ENCODE data around the gene GPR61. TPM values are rescaled to one million over a fixed set of nuclear protein-coding genes. Genes with fewer than 3 reads are reported as not detected.

The GPR61 gene
- polyA plus RNA-seq, 3 donors from 2014 or later, result not detected

GRCh38 chr1:109548321-109549267, 8.9 kb downstream of the GPR61 start, which contains the start of gene GNAI3:
Gene GNAI3, plus strand, starts transcription at chr1:109548615. Its CDS starts 106 bp downstream, at chr1:109548721.
- Mint-ChIP-seq H3K9me3 (no peaks in the 10 kb centered on the region), H3K27ac (peak within 1 kb of the TSS; percentile 95 to 99 (median 98)), H3K4me3 (peak within 1 kb of the TSS; percentile 93 to 99 (median 99)), H3K36me3 (no peaks in the 10 kb centered on the region), H3K27me3 (ENCODE audit: low read depth in 3 of 3) (peaks cover 5 to 22% (median 13%) of the 10 kb centered on the region in 3 donors), H3K4me1 (peaks cover 55 to 71% of the 10 kb centered on the region in 2 donors)
- peak; percentile 96 for DNase-seq

GRCh38 chr1:109556563-109556962, 16.9 kb downstream of the GPR61 start:
- Mint-ChIP-seq H3K4me3 (no peak overlapping the region), H3K4me1 (peaks cover 73 to 91% of the 10 kb centered on the region in 2 donors), H3K27me3 (ENCODE audit: low read depth in 3 of 3) (peaks cover 2 to 3% (median 2%) of the 10 kb centered on the region in 3 donors), H3K9me3 (no peaks in the 10 kb centered on the region), H3K27ac (peak overlapping the region in 2 of 6 donors; percentile 5 to 36), H3K36me3 (no peaks in the 10 kb centered on the region)
- DNase-seq, result no peak

GRCh38 chr1:109557520-109557919, 17.8 kb downstream of the GPR61 start:
- H3K4me1 Mint-ChIP-seq, result peaks cover 73 to 98% of the 10 kb centered on the region in 2 donors
- H3K36me3 Mint-ChIP-seq, result no peaks in the 10 kb centered on the region
- no peak for DNase-seq
- no peaks in the 10 kb centered on the region for H3K9me3 Mint-ChIP-seq
- no peak overlapping the region for H3K4me3 Mint-ChIP-seq
- peak overlapping the region in 1 of 6 donors; percentile 31 for H3K27ac Mint-ChIP-seq
- peaks cover 2 to 3% (median 2%) of the 10 kb centered on the region in 3 donors for H3K27me3 Mint-ChIP-seq (ENCODE audit: low read depth in 3 of 3)

- Mint-ChIP-seq H3K36me3 (no peaks in the 10 kb centered on the region), H3K27me3 (ENCODE audit: low read depth in 3 of 3) (peaks cover 2 to 3% (median 2%) of the 10 kb centered on the region in 3 donors), H3K27ac (peak overlapping the region in 4 of 6 donors; percentile 9 to 31 (median 20)), H3K9me3 (no peaks in the 10 kb centered on the region), H3K4me1 (peaks cover 74 to 96% of the 10 kb centered on the region in 2 donors), H3K4me3 (no peak overlapping the region)
- no peak for DNase-seq
Measured at GRCh38 chr1:109559995-109560394, 20.3 kb downstream of the GPR61 start.

GRCh38 chr1:109564194-109564878, 24.7 kb downstream of the GPR61 start:
- no peaks in the 10 kb centered on the region for H3K9me3 Mint-ChIP-seq
- H3K4me3 Mint-ChIP-seq, result peak overlapping the region in 2 of 5 donors; percentile 19 to 25
- peaks cover 55 to 67% of the 10 kb centered on the region in 2 donors for H3K4me1 Mint-ChIP-seq
- H3K36me3 Mint-ChIP-seq, result no peaks in the 10 kb centered on the region
- no peaks in the 10 kb centered on the region for H3K27me3 Mint-ChIP-seq (ENCODE audit: low read depth in 3 of 3)
- DNase-seq, result no peak
- peak overlapping the region; percentile 12 to 64 (median 42) for H3K27ac Mint-ChIP-seq

GRCh38 chr1:109565241-109565640, 25.6 kb downstream of the GPR61 start:
- Mint-ChIP-seq H3K4me3 (no peak overlapping the region), H3K4me1 (peaks cover 49 to 58% of the 10 kb centered on the region in 2 donors), H3K27ac (no peak overlapping the region)

GRCh38 chr1:109566982-109567381, 27.3 kb downstream of the GPR61 start:
- H3K36me3 Mint-ChIP-seq, result no peaks in the 10 kb centered on the region
- DNase-seq, result no peak
- H3K27me3 Mint-ChIP-seq (ENCODE audit: low read depth in 3 of 3), result no peaks in the 10 kb centered on the region
- H3K4me1 Mint-ChIP-seq, result peaks cover 32 to 41% of the 10 kb centered on the region in 2 donors
- no peak overlapping the region for H3K4me3 Mint-ChIP-seq
- H3K27ac Mint-ChIP-seq, result peak overlapping the region in 1 of 6 donors; percentile 75
- no peaks in the 10 kb centered on the region for H3K9me3 Mint-ChIP-seq

More at GRCh38 chr1:109565241-109565640, 25.6 kb downstream of the GPR61 start:
- DNase-seq, result no peak
- Mint-ChIP-seq H3K9me3 (no peaks in the 10 kb centered on the region), H3K36me3 (no peaks in the 10 kb centered on the region), H3K27me3 (ENCODE audit: low read depth in 3 of 3) (no peaks in the 10 kb centered on the region)

- peaks cover 37 to 41% of the 10 kb centered on the region in 2 donors for H3K4me1 Mint-ChIP-seq
- H3K36me3 Mint-ChIP-seq, result no peaks in the 10 kb centered on the region
- H3K27me3 Mint-ChIP-seq (ENCODE audit: low read depth in 3 of 3), result peaks cover 0 to 4% (median 3%) of the 10 kb centered on the region in 3 donors
- no peak overlapping the region for H3K4me3 Mint-ChIP-seq
- H3K9me3 Mint-ChIP-seq, result no peaks in the 10 kb centered on the region
- no peak for DNase-seq
- peak overlapping the region in 3 of 6 donors; percentile 18 to 43 (median 18) for H3K27ac Mint-ChIP-seq
Measured at GRCh38 chr1:109567877-109568672, 28.4 kb downstream of the GPR61 start.

- H3K4me1 Mint-ChIP-seq, result peaks cover 32 to 37% of the 10 kb centered on the region in 2 donors
- no peaks in the 10 kb centered on the region for H3K9me3 Mint-ChIP-seq
- H3K36me3 Mint-ChIP-seq, result no peaks in the 10 kb centered on the region
- H3K27ac Mint-ChIP-seq, result no peak overlapping the region
- H3K27me3 Mint-ChIP-seq (ENCODE audit: low read depth in 3 of 3), result peaks cover 0 to 4% (median 3%) of the 10 kb centered on the region in 3 donors
- no peak overlapping the region for H3K4me3 Mint-ChIP-seq
- DNase-seq, result no peak
Measured at GRCh38 chr1:109569323-109569722, 29.7 kb downstream of the GPR61 start.

- H3K27ac Mint-ChIP-seq, result no peak overlapping the region
- H3K4me1 Mint-ChIP-seq, result peaks cover 23 to 27% of the 10 kb centered on the region in 2 donors
- H3K36me3 Mint-ChIP-seq, result peaks cover 0 to 5% (median 0%) of the 10 kb centered on the region in 3 donors
- peaks cover 2 to 4% (median 3%) of the 10 kb centered on the region in 3 donors for H3K27me3 Mint-ChIP-seq (ENCODE audit: low read depth in 3 of 3)
- no peak overlapping the region for H3K4me3 Mint-ChIP-seq
- no peak for DNase-seq
- no peaks in the 10 kb centered on the region for H3K9me3 Mint-ChIP-seq
Measured at GRCh38 chr1:109570414-109570813, 30.7 kb downstream of the GPR61 start.

GRCh38 chr1:109573785-109574184, 34.1 kb downstream of the GPR61 start:
- Mint-ChIP-seq H3K4me3 (no peak overlapping the region), H3K9me3 (no peaks in the 10 kb centered on the region), H3K36me3 (peaks cover 4 to 5% (median 5%) of the 10 kb centered on the region in 3 donors), H3K27me3 (ENCODE audit: low read depth in 3 of 3) (peaks cover 2 to 4% (median 3%) of the 10 kb centered on the region in 3 donors), H3K27ac (peak overlapping the region in 1 of 6 donors; percentile 17), H3K4me1 (peaks cover 16 to 23% of the 10 kb centered on the region in 2 donors)
- DNase-seq, result no peak

- Mint-ChIP-seq H3K4me1 (peaks cover 3 to 8% of the 10 kb centered on the region in 2 donors), H3K9me3 (no peaks in the 10 kb centered on the region), H3K27ac (peak overlapping the region in 4 of 6 donors; percentile 25 to 57 (median 44)), H3K36me3 (peaks cover 10 to 29% (median 13%) of the 10 kb centered on the region in 3 donors), H3K27me3 (ENCODE audit: low read depth in 3 of 3) (peaks cover 0 to 3% (median 2%) of the 10 kb centered on the region in 3 donors), H3K4me3 (no peak overlapping the region)
- no peak for DNase-seq
Measured at GRCh38 chr1:109578947-109579443, 39.3 kb downstream of the GPR61 start.

GRCh38 chr1:109579491-109579890, 39.8 kb downstream of the GPR61 start:
- H3K9me3 Mint-ChIP-seq, result no peaks in the 10 kb centered on the region
- peaks cover 10 to 30% (median 14%) of the 10 kb centered on the region in 3 donors for H3K36me3 Mint-ChIP-seq
- peaks cover 3 to 11% of the 10 kb centered on the region in 2 donors for H3K4me1 Mint-ChIP-seq
- H3K27ac Mint-ChIP-seq, result no peak overlapping the region
- H3K27me3 Mint-ChIP-seq (ENCODE audit: low read depth in 3 of 3), result peaks cover 0 to 3% (median 2%) of the 10 kb centered on the region in 3 donors
- DNase-seq, result no peak
- H3K4me3 Mint-ChIP-seq, result no peak overlapping the region

All from immature natural killer cell (primary cell).